ENCODE data around the gene SUN1. TPM values are rescaled to one million over a fixed set of nuclear protein-coding genes. Genes with fewer than 3 reads are reported as not detected.
A peak's percentile ranks its signal among the peaks of the same experiment; 100 is the strongest.

Gene SUN1
- total and polyA plus RNA-seq, 3 experiments from 2014 or later = 29.8 to 65.8 (median 59.8) TPM

- H3K4me3 Mint-ChIP-seq = peak overlapping the region in 1 of 7 donors; percentile 62
- peaks cover 11% of the 10 kb centered on the region for H3K36me3 ChIP-seq (ENCODE audit: insufficient read depth, low read length)
- POLR2A ChIA-PET = interaction anchor here (1.6 kb wide), 1 partner anchor 101 kb away, joined by 5 read pairs; the partner anchor contains the start of gene COX19
Observed at GRCh38 chr7:874031-874749, 41.9 kb downstream of the SUN1 start.

GRCh38 chr7:875051-875450 is 42.8 kb downstream of the SUN1 start:
- H3K27ac ChIP-seq (ENCODE audit: low read depth, low read length) = no peak overlapping the region
- DNase-seq = peak in 1 of 5 donors; percentile 44
- no peak overlapping the region for H3K4me3 ChIP-seq (ENCODE audit: low read length)
- no peaks in the 10 kb centered on the region for H3K27me3 ChIP-seq (ENCODE audit: insufficient read depth, low read length, poor library complexity, severe bottlenecking)
- peaks cover 36% of the 10 kb centered on the region for H3K4me1 ChIP-seq (ENCODE audit: insufficient read depth, low read length)
- H3K4me3 Mint-ChIP-seq = peak overlapping the region in 2 of 7 donors; percentile 27 to 54
- ChIA-PET POLR2A (interaction anchor here (1.6 kb wide), 1 partner anchor 100 kb away, joined by 5 read pairs; the partner anchor contains the start of gene COX19), CTCF (interaction anchor here (0.6 to 2.1 kb wide), 8 partner anchors 24 to 554 kb away, joined by 3 to 9 read pairs (median 4); partner anchors contain the start of gene SUN1)
- H3K36me3 Mint-ChIP-seq = peaks cover 0 to 38% (median 4%) of the 10 kb centered on the region in 3 donors
- peak overlapping the region in 4 of 8 donors; percentile 19 to 84 (median 72) for H3K27ac Mint-ChIP-seq
- H3K9me3 Mint-ChIP-seq = no peaks in the 10 kb centered on the region
- H3K27me3 Mint-ChIP-seq = no peaks in the 10 kb centered on the region
- peaks cover 6% of the 10 kb centered on the region for H3K36me3 ChIP-seq (ENCODE audit: insufficient read depth, low read length)
- peaks cover 24 to 30% (median 25%) of the 10 kb centered on the region in 3 donors for H3K4me1 Mint-ChIP-seq
- no peaks in the 10 kb centered on the region for H3K9me3 ChIP-seq (ENCODE audit: low read length)

More at GRCh38 chr7:874031-874749, 41.9 kb downstream of the SUN1 start:
- peak overlapping the region in 1 of 8 donors; percentile 93 for H3K27ac Mint-ChIP-seq
- H3K4me1 Mint-ChIP-seq = peaks cover 16 to 22% (median 19%) of the 10 kb centered on the region in 3 donors
- peaks cover 0 to 39% (median 4%) of the 10 kb centered on the region in 3 donors for H3K36me3 Mint-ChIP-seq
- Histone ChIP-seq H3K4me3 (ENCODE audit: low read length) (no peak overlapping the region), H3K27ac (ENCODE audit: low read depth, low read length) (peak overlapping the region; percentile 2), H3K4me1 (ENCODE audit: insufficient read depth, low read length) (peaks cover 31% of the 10 kb centered on the region), H3K9me3 (ENCODE audit: low read length) (no peaks in the 10 kb centered on the region), H3K27me3 (ENCODE audit: insufficient read depth, low read length, poor library complexity, severe bottlenecking) (no peaks in the 10 kb centered on the region)
- H3K9me3 Mint-ChIP-seq = no peaks in the 10 kb centered on the region
- CTCF ChIA-PET = interaction anchor here (0.7 to 2.7 kb wide), 9 partner anchors 10 to 552 kb away, joined by 3 to 22 read pairs (median 5); partner anchors contain the start of genes DNAAF5 and PRKAR1B
- no peak for DNase-seq
- H3K27me3 Mint-ChIP-seq = no peaks in the 10 kb centered on the region

- H3K4me1 ChIP-seq (ENCODE audit: insufficient read depth, low read length) = peaks cover 36% of the 10 kb centered on the region
- ChIA-PET CTCF (interaction anchor here (0.6 to 2.1 kb wide), 9 partner anchors 24 to 554 kb away, joined by 3 to 9 read pairs (median 4); partner anchors contain the start of gene SUN1), POLR2A (interaction anchor here (0.5 to 1.8 kb wide), 5 partner anchors 11 to 726 kb away, joined by 3 to 10 read pairs (median 5); partner anchors contain the start of genes COX19 and ZFAND2A)
- H3K36me3 ChIP-seq (ENCODE audit: insufficient read depth, low read length) = peaks cover 6% of the 10 kb centered on the region
- no peaks in the 10 kb centered on the region for H3K27me3 ChIP-seq (ENCODE audit: insufficient read depth, low read length, poor library complexity, severe bottlenecking)
- no peaks in the 10 kb centered on the region for H3K27me3 Mint-ChIP-seq
- H3K4me3 ChIP-seq (ENCODE audit: low read length) = no peak overlapping the region
- no peaks in the 10 kb centered on the region for H3K9me3 Mint-ChIP-seq
- peaks cover 25 to 35% (median 28%) of the 10 kb centered on the region in 3 donors for H3K4me1 Mint-ChIP-seq
- H3K27ac ChIP-seq (ENCODE audit: low read depth, low read length) = peak overlapping the region; percentile 39
- no peaks in the 10 kb centered on the region for H3K9me3 ChIP-seq (ENCODE audit: low read length)
- peak in 1 of 5 donors; percentile 59 for DNase-seq
- H3K27ac Mint-ChIP-seq = peak overlapping the region in 3 of 8 donors; percentile 38 to 73 (median 72)
- peak overlapping the region in 4 of 7 donors; percentile 11 to 78 (median 32) for H3K4me3 Mint-ChIP-seq
- peaks cover 0 to 36% (median 4%) of the 10 kb centered on the region in 3 donors for H3K36me3 Mint-ChIP-seq
Observed at GRCh38 chr7:875476-876076, 43.3 kb downstream of the SUN1 start.

GRCh38 chr7:876077-876971 is 44.0 kb downstream of the SUN1 start, which contains the start of gene GET4:
Gene GET4 (plus strand): TSS chr7:876554. CDS start chr7:876646, 92 bp downstream.
- Histone ChIP-seq H3K27me3 (ENCODE audit: insufficient read depth, low read length, poor library complexity, severe bottlenecking) (no peaks in the 10 kb centered on the region), H3K27ac (ENCODE audit: low read depth, low read length) (peak within 1 kb of the TSS; percentile 74), H3K4me1 (ENCODE audit: insufficient read depth, low read length) (peaks cover 36% of the 10 kb centered on the region), H3K4me3 (ENCODE audit: low read length) (peak within 1 kb of the TSS; percentile 66), H3K9me3 (ENCODE audit: low read length) (no peaks in the 10 kb centered on the region), H3K36me3 (ENCODE audit: insufficient read depth, low read length) (peaks cover 6% of the 10 kb centered on the region)
- peaks cover 25 to 38% (median 29%) of the 10 kb centered on the region in 3 donors for H3K4me1 Mint-ChIP-seq
- ChIA-PET CTCF (interaction anchor here (1.0 to 2.1 kb wide), 8 partner anchors 25 to 555 kb away, joined by 3 to 9 read pairs (median 4); partner anchors contain the start of gene SUN1), POLR2A (interaction anchor here (0.5 to 1.8 kb wide), 6 partner anchors 12 to 727 kb away, joined by 3 to 10 read pairs (median 5); partner anchors contain the start of genes COX19 and ZFAND2A)
- H3K27me3 Mint-ChIP-seq = no peaks in the 10 kb centered on the region
- peak within 1 kb of the TSS; percentile 87 to 99 (median 92) for H3K4me3 Mint-ChIP-seq
- peak within 1 kb of the TSS; percentile 87 to 97 (median 94) for H3K27ac Mint-ChIP-seq
- H3K36me3 Mint-ChIP-seq = peaks cover 0 to 34% (median 2%) of the 10 kb centered on the region in 3 donors
- DNase-seq = peak; percentile 95 to 99 (median 99)
- H3K9me3 Mint-ChIP-seq = no peaks in the 10 kb centered on the region

GRCh38 chr7:876972-877311 is 44.7 kb downstream of the SUN1 start:
- no peaks in the 10 kb centered on the region for H3K27me3 Mint-ChIP-seq
- H3K9me3 Mint-ChIP-seq = no peaks in the 10 kb centered on the region
- Histone ChIP-seq H3K4me3 (ENCODE audit: low read length) (peak overlapping the region; percentile 66), H3K9me3 (ENCODE audit: low read length) (no peaks in the 10 kb centered on the region), H3K27ac (ENCODE audit: low read depth, low read length) (peak overlapping the region; percentile 74), H3K36me3 (ENCODE audit: insufficient read depth, low read length) (peaks cover 6% of the 10 kb centered on the region), H3K27me3 (ENCODE audit: insufficient read depth, low read length, poor library complexity, severe bottlenecking) (no peaks in the 10 kb centered on the region), H3K4me1 (ENCODE audit: insufficient read depth, low read length) (peaks cover 36% of the 10 kb centered on the region)
- POLR2A ChIA-PET = interaction anchor here (1.0 to 1.8 kb wide), 2 partner anchors 46 to 60 kb away, joined by 5 to 8 read pairs; no protein-coding TSS in a partner anchor
- DNase-seq = no peak
- H3K36me3 Mint-ChIP-seq = peaks cover 0 to 33% (median 4%) of the 10 kb centered on the region in 3 donors
- peaks cover 30 to 42% (median 32%) of the 10 kb centered on the region in 3 donors for H3K4me1 Mint-ChIP-seq
- CTCF ChIA-PET = interaction anchor here (1.3 to 1.9 kb wide), 2 partner anchors 52 to 66 kb away, joined by 3 to 4 read pairs; no protein-coding TSS in a partner anchor
- peak overlapping the region; percentile 87 to 99 (median 92) for H3K4me3 Mint-ChIP-seq
- peak overlapping the region; percentile 87 to 97 (median 94) for H3K27ac Mint-ChIP-seq

- no peak for DNase-seq
- peak overlapping the region; percentile 74 for H3K27ac ChIP-seq (ENCODE audit: low read depth, low read length)
- H3K4me3 ChIP-seq (ENCODE audit: low read length) = peak overlapping the region; percentile 66
- ChIA-PET CTCF (no interaction called here), POLR2A (interaction anchor here (1.0 to 1.8 kb wide), 2 partner anchors 45 to 61 kb away, joined by 5 to 8 read pairs; no protein-coding TSS in a partner anchor)
- no peaks in the 10 kb centered on the region for H3K36me3 ChIP-seq (ENCODE audit: insufficient read depth, low read length)
- peak overlapping the region; percentile 88 to 97 (median 94) for H3K27ac Mint-ChIP-seq
- H3K9me3 Mint-ChIP-seq = no peaks in the 10 kb centered on the region
- peaks cover 33 to 47% (median 34%) of the 10 kb centered on the region in 3 donors for H3K4me1 Mint-ChIP-seq
- H3K27me3 ChIP-seq (ENCODE audit: insufficient read depth, low read length, poor library complexity, severe bottlenecking) = no peaks in the 10 kb centered on the region
- no peaks in the 10 kb centered on the region for H3K27me3 Mint-ChIP-seq
- H3K9me3 ChIP-seq (ENCODE audit: low read length) = no peaks in the 10 kb centered on the region
- H3K4me1 ChIP-seq (ENCODE audit: insufficient read depth, low read length) = peaks cover 36% of the 10 kb centered on the region
- peak overlapping the region; percentile 87 to 99 (median 92) for H3K4me3 Mint-ChIP-seq
- H3K36me3 Mint-ChIP-seq = peaks cover 0 to 30% (median 5%) of the 10 kb centered on the region in 3 donors
Observed at GRCh38 chr7:877312-878232, 45.3 kb downstream of the SUN1 start.

Data from CD8-positive, alpha-beta memory T cell (primary cell).